H1 (cell line): ENCODE data around the gene OMP. TPM values are rescaled to one million over a fixed set of nuclear protein-coding genes. Genes with fewer than 3 reads are reported as not detected.

Experiments
- CBX8 ChIP-seq: fragments of 300-800, 300-1000 bp; sonication (generic); IDR thresholded peaks from 2 replicates; pipeline ENCODE4 v1.7.1; 2016; ENCODE audit warnings: low read depth, low read length, borderline replicate concordance
- CHD7 ChIP-seq: fragments of 300-600 bp; sonication (generic); IDR thresholded peaks from 2 replicates; pipeline ENCODE4 v1.7.1; 2012; ENCODE audit warnings: low read length, moderate library complexity, mild to moderate bottlenecking, inconsistent platforms; ENCODE audit not compliant: insufficient replicate concordance
- E2F6 ChIP-seq: IDR thresholded peaks from 2 replicates; pipeline ENCODE4 v1.6.1; 2012; ENCODE audit warnings: inconsistent platforms
- EGR1 ChIP-seq: IDR thresholded peaks from 2 replicates; pipeline ENCODE4 v1.6.1; 2011; ENCODE audit warnings: low read depth, low read length, borderline replicate concordance
- JUN ChIP-seq: IDR thresholded peaks from 2 replicates; pipeline ENCODE4 v1.6.1; 2011; ENCODE audit warnings: low read depth, mild to moderate bottlenecking, improper control_type of control experiment, low read length
- NRF1 ChIP-seq: IDR thresholded peaks from 2 replicates; pipeline ENCODE4 v1.6.1; 2011; ENCODE audit warnings: mild to moderate bottlenecking, low read depth, low read length, improper control_type of control experiment
- SUZ12 ChIP-seq: fragments of 200-600 bp; sonication (generic); IDR thresholded peaks from 2 replicates; pipeline ENCODE4 v1.6.1; 2012; ENCODE audit warnings: mild to moderate bottlenecking, inconsistent platforms, low read length, moderate library complexity, mixed read lengths
- USF2 ChIP-seq: IDR thresholded peaks from 2 replicates; pipeline ENCODE4 v1.6.1; 2011; ENCODE audit warnings: low read length, improper control_type of control experiment
- polyA plus RNA-seq, 7 experiments: library from polyadenylated mRNA; depleted of rRNA in 3 of 7; stranded (reverse) in 5 of 7; unstranded in 2 of 7; fragments of >200 nt in 5 of 7; fragments of 200-250 nt in 2 of 7; gene quantifications; 1 replicate in 5 of 7; 2 replicates in 1 of 7; 4 replicates in 1 of 7; pipeline versions ENCODE4 v1.2.1 to v1.2.3, GENCODE V29; 2011 to 2013; ENCODE audit warnings: missing spikeins in 2 of 7, mixed read lengths in 2 of 7
- total RNA-seq: library from RNA; stranded (reverse); fragmentation: NEBNext Ultra II Directional; extraction: Animal tissue kit (Norgen Biotek cat#: 25700); gene quantifications from 2 replicates; pipeline ENCODE4 v1.2.1, GENCODE V29; 2021

Gene OMP
- total and polyA plus RNA-seq, 2 of the 8 experiments (the other 6 are each of a cell fraction or from before 2014, with no cell fraction given): not detected

GRCh38 chr11:77152846-77153245 lies 50.2 kb downstream of the OMP start (continued):
- TF ChIP-seq EGR1: no peak
- TF ChIP-seq JUN: no peak
- TF ChIP-seq USF2: no peak
- no peak for TF ChIP-seq E2F6
- TF ChIP-seq SUZ12: no peak
- TF ChIP-seq CHD7: no peak
- no peak for TF ChIP-seq NRF1
- TF ChIP-seq CBX8: no peak
